Osteoblast (primary cell): Measurements from ENCODE around the gene ANXA8L1. TPM values are rescaled to one million over a fixed set of nuclear protein-coding genes. Genes with fewer than 3 reads are reported as not detected.
"Not testable (repeated sequence)": the region's sequence is repeated elsewhere in the genome, so short reads cannot be mapped to it uniquely, and the experiment has no call there.

Source experiments
- DNase-seq: peaks from one replicate; pipeline ENCODE4 v3.0.0; 2011; ENCODE audit warnings: low spot score, mixed read lengths; ENCODE audit not compliant: insufficient read length; ENCODE audit errors: missing footprints
- H2AFZ ChIP-seq: 2 replicates; pipeline ENCODE4 v1.6.0; 2011; ENCODE audit warnings: mild to moderate bottlenecking, low read length
- H3K27ac ChIP-seq: 2 replicates; pipeline ENCODE4 v1.5.1; 2011; ENCODE audit warnings: mild to moderate bottlenecking, low read depth, low read length, moderate library complexity
- H3K27me3 ChIP-seq: 2 replicates; pipeline ENCODE4 v1.6.0; 2012; ENCODE audit warnings: mild to moderate bottlenecking, control low read depth, inconsistent platforms, low read length, moderate library complexity; ENCODE audit not compliant: insufficient read depth
- H3K36me3 ChIP-seq: 2 replicates; pipeline ENCODE4 v1.5.1; 2011; ENCODE audit warnings: mild to moderate bottlenecking, low read length, control low read depth, moderate library complexity; ENCODE audit not compliant: insufficient read depth
- H3K4me1 ChIP-seq: 2 replicates; pipeline ENCODE4 v1.5.1; 2011; ENCODE audit warnings: mild to moderate bottlenecking, low read length, control low read depth, moderate library complexity; ENCODE audit not compliant: insufficient read depth
- H3K4me2 ChIP-seq: 2 replicates; pipeline ENCODE4 v1.6.0; 2011; ENCODE audit warnings: mild to moderate bottlenecking, low read length; ENCODE audit not compliant: insufficient read depth
- H3K4me3 ChIP-seq: fragments of 200-600 bp; sonication (generic); 3 replicates; pipeline ENCODE4 v1.5.1; 2012; ENCODE audit warnings: mild to moderate bottlenecking, low read length, inconsistent platforms; ENCODE audit not compliant: insufficient read depth
- H3K79me2 ChIP-seq: 2 replicates; pipeline ENCODE4 v1.6.0; 2012; ENCODE audit warnings: mild to moderate bottlenecking, low read length, control low read depth, inconsistent platforms; ENCODE audit not compliant: insufficient read depth
- H3K9me3 ChIP-seq: 2 replicates; pipeline ENCODE4 v1.5.1; 2011; ENCODE audit warnings: low read depth, low read length, control low read depth
- H4K20me1 ChIP-seq: 2 replicates; pipeline ENCODE4 v1.6.0; 2012; ENCODE audit warnings: mild to moderate bottlenecking, low read length, control low read depth; ENCODE audit not compliant: insufficient read depth
- total RNA-seq: library from RNA; depleted of rRNA; stranded (reverse); fragments of >200 nt; gene quantifications from 2 replicates; pipeline ENCODE4 v1.2.3, GENCODE V29; 2012
- TF ChIP-seq, protein P1 (sequence below): IDR thresholded peaks from 2 replicates; pipeline ENCODE4 v1.5.1; 2011; ENCODE audit warnings: mild to moderate bottlenecking, low read depth, low read length, moderate library complexity; ENCODE audit errors: extremely low read depth

ANXA8L1 gene
- total RNA-seq, 1 donor, result 0.36 TPM

- Histone ChIP-seq H3K9me3 (no peaks in the 10 kb centered on the region), H3K4me1 (no peaks in the 10 kb centered on the region), H3K4me3 (no peak overlapping the region), H4K20me1 (no peaks in the 10 kb centered on the region), H3K79me2 (no peaks in the 10 kb centered on the region), H3K27me3 (peaks cover 3% of the 10 kb centered on the region), H3K27ac (no peak overlapping the region), H3K4me2 (no peak overlapping the region), H2AFZ (no peak overlapping the region), H3K36me3 (no peaks in the 10 kb centered on the region)
- peak; percentile 19 for DNase-seq
- TF ChIP-seq, protein P1, sequence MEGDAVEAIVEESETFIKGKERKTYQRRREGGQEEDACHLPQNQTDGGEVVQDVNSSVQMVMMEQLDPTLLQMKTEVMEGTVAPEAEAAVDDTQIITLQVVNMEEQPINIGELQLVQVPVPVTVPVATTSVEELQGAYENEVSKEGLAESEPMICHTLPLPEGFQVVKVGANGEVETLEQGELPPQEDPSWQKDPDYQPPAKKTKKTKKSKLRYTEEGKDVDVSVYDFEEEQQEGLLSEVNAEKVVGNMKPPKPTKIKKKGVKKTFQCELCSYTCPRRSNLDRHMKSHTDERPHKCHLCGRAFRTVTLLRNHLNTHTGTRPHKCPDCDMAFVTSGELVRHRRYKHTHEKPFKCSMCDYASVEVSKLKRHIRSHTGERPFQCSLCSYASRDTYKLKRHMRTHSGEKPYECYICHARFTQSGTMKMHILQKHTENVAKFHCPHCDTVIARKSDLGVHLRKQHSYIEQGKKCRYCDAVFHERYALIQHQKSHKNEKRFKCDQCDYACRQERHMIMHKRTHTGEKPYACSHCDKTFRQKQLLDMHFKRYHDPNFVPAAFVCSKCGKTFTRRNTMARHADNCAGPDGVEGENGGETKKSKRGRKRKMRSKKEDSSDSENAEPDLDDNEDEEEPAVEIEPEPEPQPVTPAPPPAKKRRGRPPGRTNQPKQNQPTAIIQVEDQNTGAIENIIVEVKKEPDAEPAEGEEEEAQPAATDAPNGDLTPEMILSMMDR, result no peak
These were observed 46.5 kb upstream of the ANXA8L1 start for GRCh38 chr10:46328853-46329689.

DNA sequence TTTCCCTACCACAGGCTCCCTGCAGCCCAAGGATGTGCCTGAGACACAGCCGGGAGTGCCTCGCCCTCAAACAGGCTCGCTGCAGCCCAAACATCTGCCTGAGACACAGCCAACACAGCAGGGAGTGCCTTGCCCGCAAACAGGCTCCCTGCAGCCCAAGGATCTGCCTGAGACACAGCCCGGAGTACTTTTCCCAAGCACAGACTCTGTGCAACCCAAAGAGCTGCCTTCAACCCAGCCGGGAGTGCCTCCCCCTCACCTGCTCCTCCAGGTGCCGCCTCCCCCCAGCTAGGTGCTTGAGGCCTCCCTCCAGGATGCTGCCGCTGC is 45.9 kb upstream of the ANXA8L1 start:
- DNase-seq, result no peak
- H3K4me1 ChIP-seq, result no peaks in the 10 kb centered on the region
- peaks cover 3% of the 10 kb centered on the region for H3K27me3 ChIP-seq
- no peak overlapping the region for H2AFZ ChIP-seq
- no peak overlapping the region for H3K4me3 ChIP-seq
- H3K27ac ChIP-seq, result no peak overlapping the region
- H3K79me2 ChIP-seq, result no peaks in the 10 kb centered on the region
- no peaks in the 10 kb centered on the region for H3K36me3 ChIP-seq
- H4K20me1 ChIP-seq, result no peaks in the 10 kb centered on the region
- TF ChIP-seq, protein P1, result no peak
- H3K9me3 ChIP-seq, result no peaks in the 10 kb centered on the region
- H3K4me2 ChIP-seq, result no peak overlapping the region

GRCh38 chr10:46330894-46331293 is 44.7 kb upstream of the ANXA8L1 start:
- DNase-seq, result no peak
- no peaks in the 10 kb centered on the region for H3K36me3 ChIP-seq
- peaks cover 3% of the 10 kb centered on the region for H3K27me3 ChIP-seq
- no peak overlapping the region for H3K4me3 ChIP-seq
- H3K79me2 ChIP-seq, result no peaks in the 10 kb centered on the region
- no peaks in the 10 kb centered on the region for H3K9me3 ChIP-seq
- no peaks in the 10 kb centered on the region for H4K20me1 ChIP-seq
- no peaks in the 10 kb centered on the region for H3K4me1 ChIP-seq
- H2AFZ ChIP-seq, result no peak overlapping the region
- no peak overlapping the region for H3K27ac ChIP-seq
- TF ChIP-seq, protein P1, result no peak
- no peak overlapping the region for H3K4me2 ChIP-seq

GRCh38 chr10:46365484-46365883 is 10.1 kb upstream of the ANXA8L1 start:
- not testable (repeated sequence) for H3K4me2 ChIP-seq, H3K4me1 ChIP-seq, H4K20me1 ChIP-seq, H3K36me3 ChIP-seq, H3K9me3 ChIP-seq, H3K27ac ChIP-seq, H3K27me3 ChIP-seq, DNase-seq, H3K79me2 ChIP-seq, H2AFZ ChIP-seq, H3K4me3 ChIP-seq

GRCh38 chr10:46367209-46367608 is 8.4 kb upstream of the ANXA8L1 start:
- H3K4me3 ChIP-seq, H3K79me2 ChIP-seq, H4K20me1 ChIP-seq, H3K4me2 ChIP-seq, H2AFZ ChIP-seq, H3K9me3 ChIP-seq, H3K36me3 ChIP-seq, H3K27ac ChIP-seq, DNase-seq, H3K4me1 ChIP-seq, H3K27me3 ChIP-seq: not testable (repeated sequence)

DNA sequence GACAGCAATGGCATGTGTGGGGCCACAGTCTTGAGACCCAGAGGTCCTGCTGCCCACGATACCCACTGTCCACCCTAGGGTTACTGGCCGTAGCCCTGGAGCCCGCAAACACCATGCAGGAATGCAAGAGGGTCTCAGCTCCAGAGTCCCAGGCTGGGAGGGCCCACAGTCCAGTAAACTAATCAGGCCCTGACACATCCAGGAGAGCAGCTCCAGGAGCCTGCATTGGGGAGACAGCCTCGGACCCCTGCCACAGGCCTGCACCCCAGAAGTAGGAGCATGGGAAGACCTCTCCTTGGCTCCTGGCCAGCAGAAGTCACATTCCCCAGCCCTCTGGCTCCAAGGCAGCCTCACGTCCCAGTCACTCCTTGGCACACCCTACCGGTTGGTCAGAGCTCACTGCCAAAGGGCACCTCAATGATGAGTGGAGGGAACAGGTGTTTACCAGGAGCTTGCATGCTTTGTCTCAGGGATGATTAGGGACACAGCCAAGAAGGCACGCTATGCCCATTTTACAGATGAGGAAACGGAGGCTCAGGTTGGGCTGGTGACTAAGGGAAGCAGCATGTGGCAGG is 7.8 kb upstream of the ANXA8L1 start:
- H3K79me2 ChIP-seq, DNase-seq, H3K27ac ChIP-seq, H3K27me3 ChIP-seq, H3K4me1 ChIP-seq, H3K9me3 ChIP-seq, H4K20me1 ChIP-seq, H2AFZ ChIP-seq, H3K4me3 ChIP-seq, H3K36me3 ChIP-seq, H3K4me2 ChIP-seq: not testable (repeated sequence)

- H3K4me1 ChIP-seq, H3K27me3 ChIP-seq, H4K20me1 ChIP-seq, H3K27ac ChIP-seq, H2AFZ ChIP-seq, H3K36me3 ChIP-seq, H3K4me3 ChIP-seq, DNase-seq, H3K9me3 ChIP-seq, H3K79me2 ChIP-seq, H3K4me2 ChIP-seq: not testable (repeated sequence)
These were observed 6.6 kb upstream of the ANXA8L1 start for GRCh38 chr10:46368956-46369355.
